ENCODE measurements around the gene ALKBH5. TPM values are rescaled to one million over a fixed set of nuclear protein-coding genes. Genes with fewer than 3 reads are reported as not detected.

Gene ALKBH5
- total RNA-seq, 6 experiments from 2014 or later = 57.5 to 71.8 (median 66.1) TPM

- ATAC-seq = peak in 1 of 4 donors; percentile 16
- peaks cover 0 to 50% (median 16%) of the 10 kb centered on the region in 4 donors for H3K4me1 ChIP-seq
- no peak for DNase-seq
- no peaks in the 10 kb centered on the region for H3K27me3 ChIP-seq
- TF ChIP-seq, protein P1, sequence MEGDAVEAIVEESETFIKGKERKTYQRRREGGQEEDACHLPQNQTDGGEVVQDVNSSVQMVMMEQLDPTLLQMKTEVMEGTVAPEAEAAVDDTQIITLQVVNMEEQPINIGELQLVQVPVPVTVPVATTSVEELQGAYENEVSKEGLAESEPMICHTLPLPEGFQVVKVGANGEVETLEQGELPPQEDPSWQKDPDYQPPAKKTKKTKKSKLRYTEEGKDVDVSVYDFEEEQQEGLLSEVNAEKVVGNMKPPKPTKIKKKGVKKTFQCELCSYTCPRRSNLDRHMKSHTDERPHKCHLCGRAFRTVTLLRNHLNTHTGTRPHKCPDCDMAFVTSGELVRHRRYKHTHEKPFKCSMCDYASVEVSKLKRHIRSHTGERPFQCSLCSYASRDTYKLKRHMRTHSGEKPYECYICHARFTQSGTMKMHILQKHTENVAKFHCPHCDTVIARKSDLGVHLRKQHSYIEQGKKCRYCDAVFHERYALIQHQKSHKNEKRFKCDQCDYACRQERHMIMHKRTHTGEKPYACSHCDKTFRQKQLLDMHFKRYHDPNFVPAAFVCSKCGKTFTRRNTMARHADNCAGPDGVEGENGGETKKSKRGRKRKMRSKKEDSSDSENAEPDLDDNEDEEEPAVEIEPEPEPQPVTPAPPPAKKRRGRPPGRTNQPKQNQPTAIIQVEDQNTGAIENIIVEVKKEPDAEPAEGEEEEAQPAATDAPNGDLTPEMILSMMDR (IDR thresholded peaks at IDR 0.05) = peak in 2 of 4 donors; percentile 8 to 9
- no peak for TF ChIP-seq POLR2A (IDR thresholded peaks at IDR 0.05)
- H3K4me3 ChIP-seq = no peak overlapping the region
- 83% methylated on average over 2 of the region's 2 CpGs for WGBS (ENCODE audit: insufficient coverage, low coverage, low lambda C conversion rate, missing lambda C conversion rate)
- peaks cover 0 to 27% (median 13%) of the 10 kb centered on the region in 4 donors for H3K36me3 ChIP-seq
- no peaks in the 10 kb centered on the region for H3K9me3 ChIP-seq
- H3K27ac ChIP-seq = no peak overlapping the region
- intact Hi-C loops (cut with DNase I) = no loop called here
These were observed 8.3 kb downstream of the ALKBH5 start for GRCh38 chr17:18191967-18192366.

- no peak for TF ChIP-seq POLR2A (IDR thresholded peaks at IDR 0.05)
- TF ChIP-seq, protein P1 (IDR thresholded peaks at IDR 0.05) = no peak
- Histone ChIP-seq H3K4me3 (no peak overlapping the region), H3K4me1 (peaks cover 0 to 33% (median 9%) of the 10 kb centered on the region in 4 donors), H3K27ac (no peak overlapping the region), H3K36me3 (peaks cover 0 to 43% (median 21%) of the 10 kb centered on the region in 4 donors), H3K27me3 (no peaks in the 10 kb centered on the region), H3K9me3 (no peaks in the 10 kb centered on the region)
- ATAC-seq (no peak), DNase-seq (no peak)
- intact Hi-C loops (cut with DNase I) = no loop called here
- 93% methylated on average over 4 of the region's 4 CpGs for WGBS (ENCODE audit: insufficient coverage, low coverage, low lambda C conversion rate, missing lambda C conversion rate)
These were observed 10.8 kb downstream of the ALKBH5 start for GRCh38 chr17:18194394-18194793.

- Histone ChIP-seq H3K9me3 (no peaks in the 10 kb centered on the region), H3K27ac (no peak overlapping the region), H3K27me3 (no peaks in the 10 kb centered on the region), H3K4me1 (peaks cover 0 to 29% (median 8%) of the 10 kb centered on the region in 4 donors), H3K36me3 (peaks cover 0 to 47% (median 21%) of the 10 kb centered on the region in 4 donors), H3K4me3 (no peak overlapping the region)
- DNase-seq = no peak
- WGBS (ENCODE audit: insufficient coverage, low coverage, low lambda C conversion rate, missing lambda C conversion rate) = 76% methylated on average over 4 of the region's 4 CpGs
- intact Hi-C loops (cut with DNase I) = no loop called here
- TF ChIP-seq, protein P1 (IDR thresholded peaks at IDR 0.05) = no peak
- no peak for TF ChIP-seq POLR2A (IDR thresholded peaks at IDR 0.05)
- no peak for ATAC-seq
These were observed 11.2 kb downstream of the ALKBH5 start for GRCh38 chr17:18194804-18195203.

DNA sequence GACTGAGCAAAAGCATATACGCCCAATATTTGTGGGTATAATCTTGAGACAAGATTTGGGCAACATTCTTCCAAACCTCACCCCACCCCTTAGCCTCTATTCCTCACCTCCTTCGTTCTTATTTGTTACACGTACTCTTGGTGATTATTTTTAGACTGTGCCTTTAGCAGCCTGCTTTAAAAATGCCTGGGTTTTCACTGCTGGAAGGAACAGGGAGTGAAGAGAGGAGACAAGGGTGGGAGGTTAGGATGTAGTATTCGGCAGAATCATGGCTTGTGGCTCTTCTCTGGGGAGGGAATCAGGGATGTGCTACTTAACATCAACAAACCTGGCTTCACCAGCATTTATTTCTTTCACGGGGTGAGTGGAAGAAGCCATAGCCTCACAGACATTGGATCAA lies 11.6 kb downstream of the ALKBH5 start:
- Histone ChIP-seq H3K36me3 (peaks cover 0 to 47% (median 21%) of the 10 kb centered on the region in 4 donors), H3K4me1 (peaks cover 0 to 24% (median 6%) of the 10 kb centered on the region in 4 donors), H3K4me3 (no peak overlapping the region), H3K27me3 (no peaks in the 10 kb centered on the region), H3K27ac (no peak overlapping the region), H3K9me3 (no peaks in the 10 kb centered on the region)
- TF ChIP-seq POLR2A (IDR thresholded peaks at IDR 0.05) = no peak
- TF ChIP-seq, protein P1 (IDR thresholded peaks at IDR 0.05) = no peak
- no peak for ATAC-seq
- 83% methylated on average over 5 of the region's 5 CpGs for WGBS (ENCODE audit: insufficient coverage, low coverage, low lambda C conversion rate, missing lambda C conversion rate)
- DNase-seq = no peak
- intact Hi-C loops (cut with DNase I) = no loop called here
